Keratinocyte (primary cell): ENCODE results near the gene SOWAHD. TPM values are rescaled to one million over a fixed set of nuclear protein-coding genes. Genes with fewer than 3 reads are reported as not detected.

Experiments used
- DNase-seq: peaks from one replicate; pipeline ENCODE4 v3.0.0-alpha.2; 2011; ENCODE audit warnings: low read depth, missing footprints, low spot score
- FAIRE-seq: peaks from 2 replicates; lab custom pipeline; 2011; peaks lifted over from hg19 to GRCh38; lab: Jason Lieb, UNC
- H2AFZ ChIP-seq: 2 replicates; pipeline ENCODE4 v1.6.0; 2012; ENCODE audit warnings: low read length, control low read depth, inconsistent platforms; ENCODE audit not compliant: control insufficient read depth
- H3K27ac ChIP-seq: 2 replicates; pipeline ENCODE4 v1.5.1; 2011; ENCODE audit warnings: low read length; ENCODE audit not compliant: control insufficient read depth, insufficient read depth
- H3K27me3 ChIP-seq: 3 replicates; pipeline ENCODE4 v1.6.0; 2011; ENCODE audit warnings: low read length; ENCODE audit not compliant: control insufficient read depth, insufficient read depth; ENCODE audit errors: extremely low read depth
- H3K36me3 ChIP-seq, 2 experiments: 2 replicates in 1 of 2; 3 replicates in 1 of 2; pipeline ENCODE4 v1.5.1; 2011; ENCODE audit warnings: low read length in 2 of 2, mild to moderate bottlenecking in 1 of 2; ENCODE audit not compliant: control insufficient read depth in 2 of 2, insufficient read depth in 2 of 2; ENCODE audit errors: extremely low read depth in 1 of 2
- H3K4me1 ChIP-seq: 3 replicates; pipeline ENCODE4 v1.5.1; 2011; ENCODE audit warnings: low read length; ENCODE audit not compliant: control insufficient read depth, insufficient read depth; ENCODE audit errors: extremely low read depth
- H3K4me2 ChIP-seq: 3 replicates; pipeline ENCODE4 v1.6.0; 2011; ENCODE audit warnings: low read depth, low read length; ENCODE audit not compliant: control insufficient read depth, insufficient read depth; ENCODE audit errors: extremely low read depth
- H3K4me3 ChIP-seq, 3 experiments: fragments of 200-600 bp in 1 of 3; sonication (generic) in 1 of 3; 2 replicates in 2 of 3; 3 replicates in 1 of 3; pipeline ENCODE4 v1.5.1; 2011 to 2016; ENCODE audit warnings: low read length in 3 of 3, mild to moderate bottlenecking in 3 of 3, control low read depth in 2 of 3, inconsistent platforms in 1 of 3, low read depth in 1 of 3, mixed read lengths in 1 of 3, mixed run types in 1 of 3, moderate library complexity in 1 of 3; ENCODE audit not compliant: control insufficient read depth in 2 of 3, insufficient read depth in 2 of 3; ENCODE audit errors: extremely low read depth in 1 of 3
- H3K79me2 ChIP-seq: 2 replicates; pipeline ENCODE4 v1.6.0; 2012; ENCODE audit warnings: low read length; ENCODE audit not compliant: control insufficient read depth, insufficient read depth
- H3K9ac ChIP-seq: 3 replicates; pipeline ENCODE4 v1.6.0; 2011; ENCODE audit warnings: low read length; ENCODE audit not compliant: control insufficient read depth, insufficient read depth; ENCODE audit errors: extremely low read depth
- H3K9me1 ChIP-seq: 3 replicates; pipeline ENCODE4 v1.6.0; 2011; ENCODE audit warnings: low read length; ENCODE audit not compliant: control insufficient read depth, insufficient read depth; ENCODE audit errors: extremely low read depth
- H3K9me3 ChIP-seq: 2 replicates; pipeline ENCODE4 v1.5.1; 2012; ENCODE audit warnings: low read depth, low read length; ENCODE audit not compliant: control insufficient read depth
- H4K20me1 ChIP-seq: 3 replicates; pipeline ENCODE4 v1.6.0; 2011; ENCODE audit warnings: low read length; ENCODE audit not compliant: control insufficient read depth, insufficient read depth; ENCODE audit errors: extremely low read depth
- EZH2 ChIP-seq: IDR thresholded peaks from one replicate; pipeline ENCODE4 v1.6.1; 2012; ENCODE audit warnings: inconsistent platforms, mild to moderate bottlenecking, low read length, moderate library complexity
- dilution Hi-C: fragments of 300-500 bp; cut with MboI; formaldehyde crosslinking; loops from one replicate; pipeline ENCODE4 v1.7.0; 2020; ENCODE audit warnings: low sequenced_read_pairs; ENCODE audit not compliant: extremely low pct_ligation_motif_present
- polyA plus RNA-seq, 5 experiments: library from polyadenylated mRNA; depleted of rRNA in 3 of 5; stranded (reverse) in 3 of 5; stranded (forward) in 1 of 5; unstranded in 1 of 5; fragments of >200 nt; gene quantifications; 1 replicate in 1 of 5; 2 replicates in 3 of 5; 3 replicates in 1 of 5; pipeline versions ENCODE4 v1.2.1 to v1.2.3, GENCODE V29; 2011 to 2012; ENCODE audit warnings: missing spikeins in 2 of 5, low read depth in 1 of 5, low replicate concordance in 1 of 5
- TF ChIP-seq, protein P1 (sequence below), 3 experiments: IDR thresholded peaks in 1 of 3; conservative IDR thresholded peaks in 1 of 3; optimal IDR thresholded peaks in 1 of 3; 2 replicates in 2 of 3; 3 replicates in 1 of 3; pipeline versions ENCODE3 to v1.5.1; 2011; ENCODE audit warnings: low read length in 3 of 3, mild to moderate bottlenecking in 3 of 3, moderate library complexity in 2 of 3, control low read depth in 1 of 3, inconsistent platforms in 1 of 3; ENCODE audit not compliant: insufficient read depth in 2 of 3; ENCODE audit errors: extremely low read depth in 1 of 3

Gene SOWAHD
- polyA plus RNA-seq, 1 donor (not counting 4 experiments of a cell fraction or from before 2014, with no cell fraction given) = not detected

DNA sequence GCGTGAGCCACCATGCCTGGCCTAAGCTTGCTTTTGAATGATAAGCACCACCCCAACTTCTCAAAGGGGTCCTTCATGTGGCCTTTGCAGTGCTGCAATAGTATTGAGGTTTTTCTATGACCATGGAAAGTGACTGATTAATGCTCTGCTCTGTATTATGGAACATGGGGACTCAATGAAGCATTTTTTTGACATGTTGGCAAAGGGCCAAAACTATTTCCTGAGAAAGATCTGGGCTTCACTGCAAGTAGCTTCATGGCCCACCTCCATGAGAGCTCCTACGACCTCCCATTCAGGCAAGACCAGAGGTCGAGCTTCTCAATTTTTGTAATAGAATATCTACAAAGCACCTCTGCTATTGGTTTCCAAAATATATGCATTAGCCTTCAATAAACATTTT, 48.8 kb upstream of the SOWAHD start:
- H3K4me1 ChIP-seq = no peaks in the 10 kb centered on the region
- DNase-seq (no peak), FAIRE-seq (no peak)
- no peak overlapping the region for H3K9ac ChIP-seq
- no peak overlapping the region for H3K4me3 ChIP-seq
- H3K4me2 ChIP-seq = no peak overlapping the region
- H3K27ac ChIP-seq = no peak overlapping the region
- H3K27me3 ChIP-seq = no peaks in the 10 kb centered on the region
- H3K36me3 ChIP-seq = no peaks in the 10 kb centered on the region
- no peaks in the 10 kb centered on the region for H3K9me3 ChIP-seq
- H4K20me1 ChIP-seq = no peaks in the 10 kb centered on the region
- H2AFZ ChIP-seq = no peak overlapping the region
- H3K9me1 ChIP-seq = no peaks in the 10 kb centered on the region
- no peak for TF ChIP-seq EZH2
- TF ChIP-seq, protein P1, sequence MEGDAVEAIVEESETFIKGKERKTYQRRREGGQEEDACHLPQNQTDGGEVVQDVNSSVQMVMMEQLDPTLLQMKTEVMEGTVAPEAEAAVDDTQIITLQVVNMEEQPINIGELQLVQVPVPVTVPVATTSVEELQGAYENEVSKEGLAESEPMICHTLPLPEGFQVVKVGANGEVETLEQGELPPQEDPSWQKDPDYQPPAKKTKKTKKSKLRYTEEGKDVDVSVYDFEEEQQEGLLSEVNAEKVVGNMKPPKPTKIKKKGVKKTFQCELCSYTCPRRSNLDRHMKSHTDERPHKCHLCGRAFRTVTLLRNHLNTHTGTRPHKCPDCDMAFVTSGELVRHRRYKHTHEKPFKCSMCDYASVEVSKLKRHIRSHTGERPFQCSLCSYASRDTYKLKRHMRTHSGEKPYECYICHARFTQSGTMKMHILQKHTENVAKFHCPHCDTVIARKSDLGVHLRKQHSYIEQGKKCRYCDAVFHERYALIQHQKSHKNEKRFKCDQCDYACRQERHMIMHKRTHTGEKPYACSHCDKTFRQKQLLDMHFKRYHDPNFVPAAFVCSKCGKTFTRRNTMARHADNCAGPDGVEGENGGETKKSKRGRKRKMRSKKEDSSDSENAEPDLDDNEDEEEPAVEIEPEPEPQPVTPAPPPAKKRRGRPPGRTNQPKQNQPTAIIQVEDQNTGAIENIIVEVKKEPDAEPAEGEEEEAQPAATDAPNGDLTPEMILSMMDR (optimal IDR thresholded peaks at IDR 0.05 in 1 of 3, IDR thresholded peaks at IDR 0.05 in 1 of 3, conservative IDR thresholded peaks at IDR 0.05 in 1 of 3; ENCODE audit: extremely low read depth in 1 of 3, insufficient read depth in 2 of 3, low read length in 3 of 3) = no peak
- dilution Hi-C loops = no loop called here
- no peaks in the 10 kb centered on the region for H3K79me2 ChIP-seq

- H3K9me1 ChIP-seq = no peaks in the 10 kb centered on the region
- dilution Hi-C loops = no loop called here
- no peak for DNase-seq
- H3K4me3 ChIP-seq = no peak overlapping the region
- no peaks in the 10 kb centered on the region for H3K9me3 ChIP-seq
- TF ChIP-seq, protein P1 (optimal IDR thresholded peaks at IDR 0.05 in 1 of 3, IDR thresholded peaks at IDR 0.05 in 1 of 3, conservative IDR thresholded peaks at IDR 0.05 in 1 of 3; ENCODE audit: extremely low read depth in 1 of 3, insufficient read depth in 2 of 3, low read length in 3 of 3) = no peak
- no peak for TF ChIP-seq EZH2
- no peak for FAIRE-seq
- no peaks in the 10 kb centered on the region for H3K4me1 ChIP-seq
- H3K9ac ChIP-seq = no peak overlapping the region
- H3K36me3 ChIP-seq = no peaks in the 10 kb centered on the region
- no peaks in the 10 kb centered on the region for H4K20me1 ChIP-seq
- H3K27me3 ChIP-seq = no peaks in the 10 kb centered on the region
- H2AFZ ChIP-seq = no peak overlapping the region
- H3K27ac ChIP-seq = no peak overlapping the region
- H3K79me2 ChIP-seq = no peaks in the 10 kb centered on the region
- no peak overlapping the region for H3K4me2 ChIP-seq
Observed at GRCh38 chrX:119721487-119721886, 36.9 kb upstream of the SOWAHD start.
